Measurements from ENCODE around the gene SPDYE2. TPM values are rescaled to one million over a fixed set of nuclear protein-coding genes. Genes with fewer than 3 reads are reported as not detected.
"Not testable (repeated sequence)": the region's sequence is repeated elsewhere in the genome, so short reads cannot be mapped to it uniquely, and the experiment has no call there.

SPDYE2 gene
- total RNA-seq, 1 experiment from 2014 or later: not detected

DNA sequence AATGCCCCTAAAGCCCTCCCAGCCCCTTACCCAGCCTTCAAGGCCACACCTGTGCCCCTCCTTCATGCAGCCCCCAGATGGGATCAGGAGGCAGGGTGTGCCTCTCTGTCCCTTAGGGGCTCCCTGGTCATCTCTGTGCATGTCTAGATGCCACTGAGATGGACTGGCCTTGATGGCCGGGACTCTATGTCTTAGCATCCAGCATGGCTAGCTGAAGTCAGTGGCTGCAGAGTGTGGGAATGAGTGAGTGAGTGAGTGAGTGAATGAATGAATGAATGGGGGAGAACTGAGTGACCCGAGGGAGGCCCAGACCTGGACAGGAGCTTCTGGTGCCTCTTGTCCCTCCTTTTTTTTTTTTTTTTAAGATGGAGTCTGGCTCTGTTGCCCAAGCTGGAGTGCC, 18.9 kb upstream of the SPDYE2 start:
- not testable (repeated sequence) for H3K23me2 ChIP-seq (ENCODE audit: insufficient read length, low read depth, low read length, poor library complexity, severe bottlenecking); H2BK12ac ChIP-seq (ENCODE audit: insufficient read length, low read depth, low read length); H3K79me2 ChIP-seq (ENCODE audit: insufficient read depth, low read length); H3K18ac ChIP-seq (ENCODE audit: insufficient read length, low read depth, low read length); H3K56ac ChIP-seq (ENCODE audit: insufficient read length, low read depth, low read length); DNase-seq; H2AK5ac ChIP-seq (ENCODE audit: insufficient read length, low read length); H4K20me1 ChIP-seq (ENCODE audit: control insufficient read depth, insufficient read depth, insufficient read length); H2BK5ac ChIP-seq (ENCODE audit: insufficient read length, low read length); H3T11ph ChIP-seq (ENCODE audit: low read length); H2AFZ ChIP-seq (ENCODE audit: low read length); H3K9me3 ChIP-seq (ENCODE audit: control insufficient read depth, low read depth, low read length); H3K27ac Mint-ChIP-seq; H3K4me3 Mint-ChIP-seq; H3K14ac ChIP-seq (ENCODE audit: insufficient read depth, low read length); H2BK20ac ChIP-seq (ENCODE audit: low read depth, low read length, poor library complexity, severe bottlenecking); H3K79me1 ChIP-seq (ENCODE audit: insufficient read depth, low read depth, low read length, poor library complexity, severe bottlenecking); H3K23ac ChIP-seq (ENCODE audit: insufficient read length, low read depth, low read length); H3K9me3 Mint-ChIP-seq; H3K9ac ChIP-seq (ENCODE audit: extremely low read depth, insufficient read length, low read length); H3K27me3 ChIP-seq (ENCODE audit: insufficient read depth, low read length); H2BK120ac ChIP-seq (ENCODE audit: low read depth, low read length, poor library complexity, severe bottlenecking); H3K27me3 Mint-ChIP-seq (ENCODE audit: low read depth); H3K4ac ChIP-seq (ENCODE audit: low read depth, low read length); H4K91ac ChIP-seq (ENCODE audit: insufficient read length, low read depth, low read length); H3K4me2 ChIP-seq (ENCODE audit: insufficient read depth, insufficient read length, low read length); H3K4me1 Mint-ChIP-seq; H3K27ac ChIP-seq (ENCODE audit: insufficient read length, low read depth, low read length); H4K5ac ChIP-seq (ENCODE audit: insufficient read length, low read depth, low read length); H2BK15ac ChIP-seq (ENCODE audit: low read depth, low read length); H4K8ac ChIP-seq (replicated peaks; ENCODE audit: insufficient read length, low read depth, low read length); H3K36me3 Mint-ChIP-seq (ENCODE audit: insufficient read depth in 1 of 3, low read depth in 3 of 3); H3K4me1 ChIP-seq (ENCODE audit: insufficient read depth, low read length)
- no CpG with 5 or more reads among the region's 2 CpGs for WGBS (ENCODE audit: extremely low coverage, insufficient read length, low lambda C conversion rate)

- not testable (repeated sequence) for H3K27me3 Mint-ChIP-seq (ENCODE audit: low read depth); H2BK20ac ChIP-seq (ENCODE audit: low read depth, low read length, poor library complexity, severe bottlenecking); H2AK5ac ChIP-seq (ENCODE audit: insufficient read length, low read length); H3T11ph ChIP-seq (ENCODE audit: low read length); H4K20me1 ChIP-seq (ENCODE audit: control insufficient read depth, insufficient read depth, insufficient read length); H3K23ac ChIP-seq (ENCODE audit: insufficient read length, low read depth, low read length); H4K8ac ChIP-seq (replicated peaks; ENCODE audit: insufficient read length, low read depth, low read length); H3K27ac ChIP-seq (ENCODE audit: insufficient read length, low read depth, low read length); H3K4me1 Mint-ChIP-seq; H3K4me3 Mint-ChIP-seq; H3K79me1 ChIP-seq (ENCODE audit: insufficient read depth, low read depth, low read length, poor library complexity, severe bottlenecking); H3K23me2 ChIP-seq (ENCODE audit: insufficient read length, low read depth, low read length, poor library complexity, severe bottlenecking); H3K4ac ChIP-seq (ENCODE audit: low read depth, low read length); H4K91ac ChIP-seq (ENCODE audit: insufficient read length, low read depth, low read length); H2BK15ac ChIP-seq (ENCODE audit: low read depth, low read length); H3K9me3 ChIP-seq (ENCODE audit: control insufficient read depth, low read depth, low read length); H2BK12ac ChIP-seq (ENCODE audit: insufficient read length, low read depth, low read length); DNase-seq; H2AFZ ChIP-seq (ENCODE audit: low read length); H2BK120ac ChIP-seq (ENCODE audit: low read depth, low read length, poor library complexity, severe bottlenecking); H3K27ac Mint-ChIP-seq; H3K9me3 Mint-ChIP-seq; H3K79me2 ChIP-seq (ENCODE audit: insufficient read depth, low read length); H4K5ac ChIP-seq (ENCODE audit: insufficient read length, low read depth, low read length); H3K36me3 Mint-ChIP-seq (ENCODE audit: insufficient read depth in 1 of 3, low read depth in 3 of 3); H3K4me2 ChIP-seq (ENCODE audit: insufficient read depth, insufficient read length, low read length); H3K18ac ChIP-seq (ENCODE audit: insufficient read length, low read depth, low read length); H3K9ac ChIP-seq (ENCODE audit: extremely low read depth, insufficient read length, low read length); H3K27me3 ChIP-seq (ENCODE audit: insufficient read depth, low read length); H2BK5ac ChIP-seq (ENCODE audit: insufficient read length, low read length); H3K14ac ChIP-seq (ENCODE audit: insufficient read depth, low read length); H3K56ac ChIP-seq (ENCODE audit: insufficient read length, low read depth, low read length); H3K4me1 ChIP-seq (ENCODE audit: insufficient read depth, low read length)
- no CpG with 5 or more reads among the region's 8 CpGs for WGBS (ENCODE audit: extremely low coverage, insufficient read length, low lambda C conversion rate)
Observed at GRCh38 chr7:102535062-102535615, 15.9 kb upstream of the SPDYE2 start.
